GM12878 (cell line): ENCODE measurements around the gene MBNL1. TPM values are rescaled to one million over a fixed set of nuclear protein-coding genes. Genes with fewer than 3 reads are reported as not detected.

Source experiments
- ATAC-seq: fragments of 200-7000 bp; cut with Tn5 transposase; 3 replicates; pipeline ENCODE4 v1.9.1; 2020; ENCODE audit warnings: mild to moderate bottlenecking, moderate library complexity
- BruUV-seq: library from RNA; stranded (reverse); fragments of 400-500 nt; replicated peaks from 2 replicates; lab custom pipeline; 2021; lab: Mats Ljungman, UMichigan
- CTCF ChIA-PET: fragments of 300-600 bp; sonication (Branson Sonifier 250); formaldehyde crosslinking; extraction: SDS; loops from one replicate; lab custom pipeline; 2021; ENCODE audit warnings: inconsistent platforms; lab: Yijun Ruan, JAX
- POLR2A ChIA-PET: fragments of 350-600 bp; formaldehyde crosslinking; extraction: SDS; loops from one replicate; lab custom pipeline; 2021; ENCODE audit warnings: inconsistent platforms; lab: Charles Lee
- RAD21 ChIA-PET: fragments of 300-600 bp; sonication (Branson Sonifier 250); formaldehyde crosslinking; loops from one replicate; lab custom pipeline; 2023; ENCODE audit warnings: antibody characterized with exemption; ENCODE audit not compliant: unreplicated experiment; lab: Charles Lee
- SMC1A ChIA-PET: fragments of 300-600 bp; sonication (Branson Sonifier 250); formaldehyde crosslinking; loops from one replicate; lab custom pipeline; 2023; ENCODE audit not compliant: unreplicated experiment, uncharacterized antibody; lab: Charles Lee
- DNase-seq: peaks from one replicate; pipeline ENCODE4 v3.0.0-alpha.2; 2011; ENCODE audit warnings: low read depth, low spot score
- FAIRE-seq: peaks from 3 replicates; lab custom pipeline; 2011; peaks lifted over from hg19 to GRCh38; lab: Jason Lieb, UNC
- H2AFZ ChIP-seq: 2 replicates; pipeline ENCODE4 v1.6.0; 2011; ENCODE audit warnings: low read depth, low read length, control low read depth; ENCODE audit not compliant: control insufficient read depth
- H3K27ac ChIP-seq: 2 replicates; pipeline ENCODE4 v1.5.1; 2011; ENCODE audit warnings: control low read depth; ENCODE audit not compliant: control insufficient read depth, insufficient read depth
- H3K27me3 ChIP-seq, 2 experiments: replicated peaks in 1 of 2; 2 replicates each; pipeline versions ENCODE4 v1.6.0 to v1.6.1; 2011; ENCODE audit warnings: low read length in 1 of 2; ENCODE audit not compliant: control insufficient read depth in 2 of 2, insufficient read depth in 2 of 2
- H3K36me3 ChIP-seq, 2 experiments: 2 replicates each; pipeline ENCODE4 v1.5.1; 2011; ENCODE audit warnings: low read length in 1 of 2; ENCODE audit not compliant: control insufficient read depth in 2 of 2, insufficient read depth in 2 of 2
- H3K4me1 ChIP-seq: 2 replicates; pipeline ENCODE4 v1.6.1; 2011; ENCODE audit warnings: mild to moderate bottlenecking, low read length, moderate library complexity, mixed read lengths; ENCODE audit not compliant: control insufficient read depth, insufficient read depth
- H3K4me2 ChIP-seq: 2 replicates; pipeline ENCODE4 v1.6.0; 2011; ENCODE audit warnings: control low read depth; ENCODE audit not compliant: control insufficient read depth, insufficient read depth
- H3K4me3 ChIP-seq: fragments of 200-600 bp; sonication (generic); 2 replicates; pipeline ENCODE4 v1.5.1; 2016
- H3K79me2 ChIP-seq: 2 replicates; pipeline ENCODE4 v1.6.0; 2011; ENCODE audit warnings: low read length; ENCODE audit not compliant: control insufficient read depth, insufficient read depth
- H3K9ac ChIP-seq: 2 replicates; pipeline ENCODE4 v1.8.0; 2011; ENCODE audit warnings: low read length, control low read depth, mixed read lengths; ENCODE audit not compliant: control insufficient read depth, insufficient read depth
- H3K9me3 ChIP-seq: replicated peaks from 3 replicates; pipeline ENCODE4 v1.5.1; 2011; ENCODE audit warnings: mild to moderate bottlenecking, low read length; ENCODE audit not compliant: control insufficient read depth, insufficient read depth
- H4K20me1 ChIP-seq: 2 replicates; pipeline ENCODE4 v1.6.0; 2011; ENCODE audit not compliant: control insufficient read depth, insufficient read depth
- CHD2 ChIP-seq: IDR thresholded peaks from 2 replicates; pipeline ENCODE4 v1.6.1; 2011; ENCODE audit warnings: low read depth, low read length, improper control_type of control experiment, borderline replicate concordance
- ETV6 ChIP-seq, 2 experiments: fragments of 450-650 bp in 1 of 2; IDR thresholded peaks in 1 of 2; conservative IDR thresholded peaks in 1 of 2; 2 replicates each; pipeline ENCODE4 v1.6.1; 2014; ENCODE audit warnings: antibody characterized with exemption in 1 of 2, borderline replicate concordance in 1 of 2, low read depth in 1 of 2, mild to moderate bottlenecking in 1 of 2, moderate library complexity in 1 of 2
- FOXM1 ChIP-seq: IDR thresholded peaks from 2 replicates; pipeline ENCODE4 v1.6.1; 2012; ENCODE audit warnings: low read depth, mild to moderate bottlenecking, inconsistent platforms, low read length, moderate library complexity
- NKRF ChIP-seq: fragments of 450-650 bp; conservative IDR thresholded peaks from 2 replicates; pipeline ENCODE4 v1.6.1; 2017; ENCODE audit warnings: mild to moderate bottlenecking, moderate library complexity
- POLR2AphosphoS5 ChIP-seq: IDR thresholded peaks from 2 replicates; pipeline ENCODE4 v1.6.1; 2011; ENCODE audit warnings: mild to moderate bottlenecking, low read length, inconsistent platforms
- POU2F2 ChIP-seq: IDR thresholded peaks from 3 replicates; pipeline ENCODE4 v1.6.1; 2011; ENCODE audit warnings: low read depth, mild to moderate bottlenecking, low read length, borderline replicate concordance
- RUNX3 ChIP-seq: IDR thresholded peaks from 2 replicates; pipeline ENCODE4 v1.6.1; 2012; ENCODE audit warnings: low read length, inconsistent platforms
- SMARCA5 ChIP-seq: fragments of 450-650 bp; IDR thresholded peaks from 2 replicates; pipeline ENCODE4 v1.6.1; 2017; ENCODE audit warnings: mild to moderate bottlenecking
- TAF1 ChIP-seq: IDR thresholded peaks from 2 replicates; pipeline ENCODE4 v1.6.1; 2011; ENCODE audit warnings: mild to moderate bottlenecking, low read depth, low read length, borderline replicate concordance
- ZBED1 ChIP-seq: IDR thresholded peaks from 2 replicates; pipeline ENCODE4 v1.6.1; 2016; ENCODE audit warnings: borderline replicate concordance
- ZNF24 ChIP-seq: fragments of 450-650 bp; IDR thresholded peaks from 2 replicates; pipeline ENCODE4 v1.6.1; 2017; ENCODE audit warnings: antibody characterized with exemption, mild to moderate bottlenecking
- whole genome bisulfite sequencing: methylation state at CpG from one replicate; pipeline ENCODE4 v1.1.6; 2016; ENCODE audit warnings: low lambda C conversion rate; ENCODE audit not compliant: insufficient replicate concordance, insufficient coverage; ENCODE audit errors: missing lambda C conversion rate; 5-methylcytosine and 5-hydroxymethylcytosine counted together
- in situ Hi-C: fragments of 300-500 bp; cut with MboI; formaldehyde crosslinking; loops from 9 replicates; pipeline ENCODE4 v1.14.3; 2018; ENCODE audit warnings: mixed read lengths
- intact Hi-C: fragments of 100-400 bp; cut with micrococcal nuclease; formaldehyde crosslinking; loops from one replicate; pipeline ENCODE4 v1.14.2; 2022; ENCODE audit not compliant: unreplicated experiment
- polyA plus RNA-seq, 11 experiments: library from polyadenylated mRNA; depleted of rRNA in 4 of 11; unstranded in 6 of 11; stranded (reverse) in 5 of 11; fragments of >200 nt; fragmentation: Nextera tagmentation in 4 of 11; fragmentation: Illumina TruSeq in 1 of 11; extraction: Ambion mirVana in 4 of 11; extraction: Trizol in 1 of 11; gene quantifications; 1 replicate in 1 of 11; 2 replicates in 10 of 11; pipeline versions ENCODE4 v1.2.1 to v1.2.3, GENCODE V29; 2011 to 2016; ENCODE audit warnings: inconsistent platforms in 2 of 11, missing spikeins in 2 of 11, low read depth in 1 of 11
- total RNA-seq, 4 experiments: library from RNA; depleted of rRNA in 3 of 4; stranded (reverse); fragments of >200 nt in 3 of 4; fragmentation: Illumina TruSeq in 1 of 4; extraction: Trizol in 1 of 4; gene quantifications; 2 replicates each; pipeline versions ENCODE4 v1.2.1 to v1.2.3, GENCODE V29; 2013 to 2021

Gene MBNL1
- total and polyA plus RNA-seq, 10 of the 15 experiments (the other 5 are each of a cell fraction or from before 2014, with no cell fraction given), result 59.6 to 337 (median 143) TPM

- ChIA-PET POLR2A (interaction anchor here (3.9 kb wide), 1 partner anchor 9 kb away, joined by 40 read pairs; no protein-coding TSS in a partner anchor), SMC1A (interaction anchor here (0.6 to 7.6 kb wide), 3 partner anchors 22 to 177 kb away, joined by 3 to 46 read pairs (median 6); no protein-coding TSS in a partner anchor), RAD21 (interaction anchor here (1.1 to 1.4 kb wide), 2 partner anchors 58 to 83 kb away, joined by 3 read pairs; no protein-coding TSS in a partner anchor), CTCF (interaction anchor here (0.8 to 1.6 kb wide), 2 partner anchors 11 to 82 kb away, joined by 3 read pairs; no protein-coding TSS in a partner anchor)
- peaks cover 45% of the 10 kb centered on the region for H3K79me2 ChIP-seq
- DNase-seq, result no peak
- no peaks in the 10 kb centered on the region for H4K20me1 ChIP-seq
- no peak overlapping the region for H3K9ac ChIP-seq
- no peaks in the 10 kb centered on the region for H3K36me3 ChIP-seq
- H3K9me3 ChIP-seq, result no peaks in the 10 kb centered on the region
- BruUV-seq, result no TSS peak
- no peak overlapping the region for H2AFZ ChIP-seq
- no peak overlapping the region for H3K4me2 ChIP-seq
- no peak for ATAC-seq
- H3K27ac ChIP-seq, result no peak overlapping the region
- FAIRE-seq, result no peak
- WGBS, result 94% methylated on average over 3 of the region's 3 CpGs
- in situ Hi-C loops, result no loop called here
- intact Hi-C loops, result loop anchor here (5.0 kb wide), 1 partner anchor 139 kb away; no protein-coding TSS in a partner anchor
- H3K4me3 ChIP-seq, result no peak overlapping the region
- H3K4me1 ChIP-seq, result peaks cover 7% of the 10 kb centered on the region; the same call in 1 of the 2 replicates
- no peak for TF ChIP-seq ZBED1
- H3K27me3 ChIP-seq, result no peaks in the 10 kb centered on the region
These were observed 2.3 kb upstream of the MBNL1 start for GRCh38 chr3:152266221-152266995.

- Histone ChIP-seq H3K9ac (peak overlapping the region; percentile 99), H3K9me3 (no peaks in the 10 kb centered on the region; the same call in 2 of the 3 replicates), H3K4me3 (peak overlapping the region; percentile 95), H3K36me3 (no peaks in the 10 kb centered on the region), H3K27me3 (no peaks in the 10 kb centered on the region), H4K20me1 (no peaks in the 10 kb centered on the region), H3K4me1 (peaks cover 7% of the 10 kb centered on the region; the same call in 1 of the 2 replicates), H2AFZ (peak overlapping the region; percentile 43), H3K27ac (peak overlapping the region; percentile 90), H3K4me2 (peak overlapping the region; percentile 75), H3K79me2 (peaks cover 60% of the 10 kb centered on the region)
- DNase-seq (no peak), FAIRE-seq (no peak), ATAC-seq (no peak)
- TF ChIP-seq RUNX3 (peak; percentile 14; the same call in 1 of the 2 replicates), NKRF (0 out of 2 replicates have a peak, but pooled peaks have one; percentile 52), POLR2AphosphoS5 (0 out of 2 replicates have a peak, but pooled peaks have one; percentile 49), ZNF24 (no peak; the same call in 1 of the 2 replicates), ETV6 (conservative IDR thresholded peaks at IDR 0.05 in 1 of 2, IDR thresholded peaks at IDR 0.05 in 1 of 2; ENCODE audit: borderline replicate concordance in 1 of 2, low read depth in 1 of 2) (no peak), POU2F2 (peak; percentile 51; the same call in 1 of the 3 replicates), TAF1 (peak; percentile 63; the same call in 1 of the 2 replicates), CHD2 (no peak), SMARCA5 (peak; percentile 19; the same call in 1 of the 2 replicates), FOXM1 (0 out of 2 replicates have a peak, but pooled peaks have one; percentile 5)
- in situ Hi-C loops, result no loop called here
- intact Hi-C loops, result loop anchor here (2.0 to 5.0 kb wide), 4 partner anchors 23 to 141 kb away; no protein-coding TSS in a partner anchor
- ChIA-PET CTCF (interaction anchor here (1.0 to 2.1 kb wide), 6 partner anchors 9 to 176 kb away, joined by 3 to 8 read pairs (median 4); no protein-coding TSS in a partner anchor), POLR2A (interaction anchor here (0.6 to 3.9 kb wide), 10 partner anchors 11 to 173 kb away, joined by 3 to 40 read pairs (median 4); no protein-coding TSS in a partner anchor), SMC1A (interaction anchor here (1.1 to 11.1 kb wide), 12 partner anchors 9 to 115 kb away, joined by 3 to 83 read pairs (median 7); no protein-coding TSS in a partner anchor), RAD21 (interaction anchor here (0.5 to 6.2 kb wide), 25 partner anchors 10 to 881 kb away, joined by 3 to 53 read pairs (median 6); no protein-coding TSS in a partner anchor)
- 13% methylated on average over 16 of the region's 16 CpGs for WGBS
- BruUV-seq, result TSS peak; percentile 89
These were observed 736 bp upstream of the MBNL1 start for GRCh38 chr3:152267831-152268554.
